Prostate gland (tissue), 2 donors: ENCODE measurements around the gene B4GALT5. TPM values are rescaled to one million over a fixed set of nuclear protein-coding genes. Genes with fewer than 3 reads are reported as not detected.

Experiments
- DNase-seq: peaks from one replicate; pipeline ENCODE4 v3.0.0-alpha.2; 2019; ENCODE audit warnings: low spot score
- H3K27ac ChIP-seq, 2 donors: fragments of 200-600 bp; sonication (generic); 2 replicates each; pipeline ENCODE4 v1.5.1; 2017 to 2019
- H3K27me3 ChIP-seq: fragments of 200-600 bp; sonication (generic); replicated peaks from 2 replicates; pipeline ENCODE4 v1.5.1; 2019; ENCODE audit not compliant: insufficient read depth
- H3K36me3 ChIP-seq, 2 donors: fragments of 200-600 bp; sonication (generic); 1 replicate in 1 of 2; 2 replicates in 1 of 2; pipeline versions ENCODE4 v1.5.1 to v1.8.1; 2017 to 2019
- H3K4me1 ChIP-seq: fragments of 200-600 bp; sonication (generic); replicated peaks from 2 replicates; pipeline ENCODE4 v1.5.1; 2019
- H3K4me3 ChIP-seq, 2 donors: fragments of 200-600 bp; sonication (generic); 2 replicates each; pipeline ENCODE4 v1.5.1; 2017 to 2019
- H3K9me3 ChIP-seq: fragments of 200-600 bp; sonication (generic); 2 replicates; pipeline ENCODE4 v1.5.1; 2017
- CTCF ChIP-seq, 4 experiments: fragments of 200-600 bp in 2 of 4; fragments of 450-650 bp in 2 of 4; sonication (generic) in 2 of 4; IDR thresholded peaks; 1 replicate in 3 of 4; 2 replicates in 1 of 4; pipeline ENCODE4 v1.5.1; 2016 to 2019; ENCODE audit warnings: antibody characterized with exemption in 4 of 4, mild to moderate bottlenecking in 2 of 4, moderate library complexity in 2 of 4
- POLR2A ChIP-seq: fragments of 450-650 bp; IDR thresholded peaks from one replicate; pipeline ENCODE4 v1.6.1; 2016; ENCODE audit warnings: antibody characterized with exemption, mild to moderate bottlenecking
- POLR2AphosphoS5 ChIP-seq: sonication (generic); formaldehyde crosslinking; IDR thresholded peaks from one replicate; pipeline ENCODE4 v1.6.1; 2017; ENCODE audit warnings: antibody characterized with exemption
- WGBS: methylation state at CpG from one replicate; pipeline ENCODE4 v1.1.5; 2018; 5-methylcytosine and 5-hydroxymethylcytosine counted together
- intact Hi-C: fragments of 100-400 bp; cut with DNase I; formaldehyde crosslinking; loops from one replicate; pipeline ENCODE4 v1.14.2; 2022
- small RNA-seq, 2 donors: library from RNA; depleted of rRNA; stranded (forward); fragments of <200 nt; gene quantifications; one replicate each; pipeline ENCODE3, GENCODE V24; 2016
- total RNA-seq, 2 donors: library from RNA; depleted of rRNA; stranded (reverse); fragments of >200 nt; gene quantifications; one replicate each; pipeline ENCODE4 v1.1.0, GENCODE V29; 2016

Gene B4GALT5
- total RNA-seq, 2 donors from 2014 or later: 17.8 to 53.7 TPM

GRCh38 chr20:49584418-49585382, 129.0 kb downstream of the B4GALT5 start:
- Histone ChIP-seq H3K9me3 (no peaks in the 10 kb centered on the region), H3K4me3 (no peak overlapping the region), H3K27me3 (no peaks in the 10 kb centered on the region), H3K4me1 (peaks cover 4% of the 10 kb centered on the region), H3K36me3 (no peaks in the 10 kb centered on the region), H3K27ac (peak overlapping the region; percentile 34 to 49)
- 66% methylated on average over 14 of the region's 14 CpGs for WGBS
- DNase-seq: no peak
- intact Hi-C loops: loop anchor here (10.0 kb wide), 1 partner anchor 200 kb away; no protein-coding TSS in a partner anchor
- TF ChIP-seq CTCF (IDR thresholded peaks at IDR 0.05) (no peak), POLR2AphosphoS5 (no peak), POLR2A (no peak)

GRCh38 chr20:49583669-49584417, 129.8 kb downstream of the B4GALT5 start:
- Histone ChIP-seq H3K4me3 (no peak overlapping the region), H3K27ac (peak overlapping the region; percentile 34 to 49), H3K36me3 (no peaks in the 10 kb centered on the region), H3K27me3 (no peaks in the 10 kb centered on the region), H3K4me1 (peaks cover 5% of the 10 kb centered on the region), H3K9me3 (no peaks in the 10 kb centered on the region)
- peak; percentile 51 for DNase-seq
- 19% methylated on average over 12 of the region's 12 CpGs for WGBS
- intact Hi-C loops: loop anchor here (10.0 kb wide), 1 partner anchor 199 kb away; no protein-coding TSS in a partner anchor
- peak; percentile 71 for TF ChIP-seq POLR2AphosphoS5
- no peak for TF ChIP-seq POLR2A
- TF ChIP-seq CTCF (IDR thresholded peaks at IDR 0.05): peak in 1 of 4 experiments; percentile 13

GRCh38 chr20:49583343-49583668, 130.4 kb downstream of the B4GALT5 start:
- DNase-seq: no peak
- intact Hi-C loops: loop anchor here (10.0 kb wide), 1 partner anchor 199 kb away; no protein-coding TSS in a partner anchor
- no peak overlapping the region for H3K4me3 ChIP-seq
- no peaks in the 10 kb centered on the region for H3K36me3 ChIP-seq
- 71% methylated on average over 4 of the region's 4 CpGs for WGBS
- TF ChIP-seq CTCF (IDR thresholded peaks at IDR 0.05) (no peak), POLR2AphosphoS5 (no peak), POLR2A (no peak)
- peak overlapping the region in 1 of 2 donors; percentile 34 for H3K27ac ChIP-seq
- H3K27me3 ChIP-seq: no peaks in the 10 kb centered on the region
- peaks cover 5% of the 10 kb centered on the region for H3K4me1 ChIP-seq
- no peaks in the 10 kb centered on the region for H3K9me3 ChIP-seq

Small RNAs within 50 kb of the gene (small RNA-seq; reads per million reads assigned to genes)
- 0 reads per million in 2 donors for gene RN7SL197P
- 0 to 0.09 reads per million in 2 donors for gene SNRPFP1

Other genes with a start within 250 kb of the B4GALT5 start
- gene KCNB1, start 231.2 kb downstream of the B4GALT5 start, total RNA-seq: 10 to 100 TPM in 1 of 2 donors, 1 to 10 TPM in 1; 2.8 to 16.1 TPM
- gene PTGIS, start 145.7 kb downstream of the B4GALT5 start, total RNA-seq: 10 to 100 TPM; 12.9 to 34.6 TPM
- 10 to 100 TPM; 13.5 to 26.4 TPM for gene SLC9A8, start 99.0 kb upstream of the B4GALT5 start, total RNA-seq
- 10 to 100 TPM in 1 of 2 donors, 1 to 10 TPM in 1; 9.2 to 15.2 TPM for gene SPATA2, start 201.7 kb upstream of the B4GALT5 start, total RNA-seq
- gene RNF114, start 222.5 kb upstream of the B4GALT5 start, total RNA-seq: 100 to 1,000 TPM; 166 to 239 TPM